Nephron (organoid): ENCODE measurements around the gene LDB2.

Source experiments
- H3K27ac Mint-ChIP-seq, 3 experiments: 2 replicates each; pipeline ENCODE4 v1.8.0; 2020; ENCODE audit warnings: mixed read lengths in 3 of 3, mild to moderate bottlenecking in 2 of 3, moderate library complexity in 1 of 3
- H3K27me3 Mint-ChIP-seq: 2 replicates; pipeline ENCODE4 v1.8.0; 2021; ENCODE audit warnings: low read depth, mild to moderate bottlenecking, moderate library complexity, mixed read lengths
- H3K36me3 Mint-ChIP-seq: 2 replicates; pipeline ENCODE4 v1.8.0; 2020; ENCODE audit warnings: low read depth, mixed read lengths
- H3K4me1 Mint-ChIP-seq: 2 replicates; pipeline ENCODE4 v1.8.0; 2020; ENCODE audit warnings: mixed read lengths
- H3K4me3 Mint-ChIP-seq, 3 experiments: 2 replicates each; pipeline ENCODE4 v1.8.0; 2020; ENCODE audit warnings: mild to moderate bottlenecking in 3 of 3, mixed read lengths in 3 of 3, moderate library complexity in 2 of 3
- H3K9me3 Mint-ChIP-seq: 2 replicates; pipeline ENCODE4 v1.8.0; 2020; ENCODE audit warnings: mixed read lengths
- CTCF ChIP-seq, 3 experiments: fragments of 200-600 bp; sonication (generic); IDR thresholded peaks; one replicate each; pipeline ENCODE4 v1.5.0; 2021; ENCODE audit warnings: antibody characterized with exemption in 3 of 3; ENCODE audit not compliant: unreplicated experiment in 3 of 3

Gene LDB2

DNA sequence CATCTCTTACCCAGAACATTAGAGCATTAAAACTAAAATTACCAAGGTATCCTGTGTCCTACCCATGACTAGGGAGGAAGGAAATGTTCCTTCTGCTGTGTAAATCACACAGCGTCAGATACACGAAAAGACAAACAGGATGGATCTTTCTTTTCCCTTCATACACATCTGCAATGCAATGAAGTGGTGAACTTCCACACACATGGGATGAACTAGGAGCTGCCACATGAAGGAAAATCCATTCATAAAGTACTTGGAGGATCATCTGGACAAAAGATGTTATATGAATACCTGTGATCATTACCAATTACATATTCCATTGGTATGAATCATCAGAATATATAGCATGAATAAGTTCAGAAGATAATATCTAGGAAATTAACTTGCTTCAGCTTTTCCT is 46.2 kb downstream of the LDB2 start:
- Mint-ChIP-seq H3K36me3 (peaks cover 46% of the 10 kb centered on the region), H3K27ac (no peak overlapping the region), H3K4me1 (no peaks in the 10 kb centered on the region), H3K4me3 (no peak overlapping the region), H3K9me3 (peaks cover 7% of the 10 kb centered on the region), H3K27me3 (peaks cover 2% of the 10 kb centered on the region)
- TF ChIP-seq CTCF (IDR thresholded peaks at IDR 0.05; ENCODE audit: unreplicated experiment in 3 of 3), result no peak

DNA sequence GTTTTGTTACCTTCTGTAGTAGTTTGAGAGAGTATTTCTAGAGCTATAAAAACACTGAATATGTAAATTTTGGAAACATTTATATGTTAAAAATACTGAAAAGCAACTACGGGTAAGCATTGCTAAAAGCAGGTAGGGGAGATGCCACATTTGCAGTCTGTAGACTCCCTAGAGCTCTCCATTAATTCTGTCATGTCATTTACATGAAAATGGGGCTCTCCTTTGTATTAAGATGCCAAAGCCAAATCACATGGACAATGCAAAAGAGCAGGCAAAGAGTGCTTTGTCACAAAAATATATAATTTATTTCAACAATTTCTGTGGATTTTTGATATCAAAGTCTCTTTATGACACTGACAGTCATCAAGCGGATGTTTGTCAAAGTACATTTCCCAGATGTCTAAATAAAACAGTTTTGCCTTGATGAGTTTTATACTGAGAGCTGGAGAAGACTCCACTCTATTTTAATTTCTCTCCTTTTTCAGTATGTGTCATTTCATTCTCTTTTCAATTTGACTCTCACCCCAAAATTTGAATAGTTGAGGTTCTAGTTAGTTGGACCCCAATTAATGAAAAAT is 51.8 kb downstream of the LDB2 start:
- Mint-ChIP-seq H3K36me3 (peaks cover 32% of the 10 kb centered on the region), H3K4me3 (no peak overlapping the region), H3K27me3 (no peaks in the 10 kb centered on the region), H3K27ac (peak overlapping the region; percentile 79 to 91 (median 87)), H3K4me1 (peaks cover 37% of the 10 kb centered on the region), H3K9me3 (peaks cover 7% of the 10 kb centered on the region)
- no peak for TF ChIP-seq CTCF (IDR thresholded peaks at IDR 0.05; ENCODE audit: unreplicated experiment in 3 of 3)

DNA sequence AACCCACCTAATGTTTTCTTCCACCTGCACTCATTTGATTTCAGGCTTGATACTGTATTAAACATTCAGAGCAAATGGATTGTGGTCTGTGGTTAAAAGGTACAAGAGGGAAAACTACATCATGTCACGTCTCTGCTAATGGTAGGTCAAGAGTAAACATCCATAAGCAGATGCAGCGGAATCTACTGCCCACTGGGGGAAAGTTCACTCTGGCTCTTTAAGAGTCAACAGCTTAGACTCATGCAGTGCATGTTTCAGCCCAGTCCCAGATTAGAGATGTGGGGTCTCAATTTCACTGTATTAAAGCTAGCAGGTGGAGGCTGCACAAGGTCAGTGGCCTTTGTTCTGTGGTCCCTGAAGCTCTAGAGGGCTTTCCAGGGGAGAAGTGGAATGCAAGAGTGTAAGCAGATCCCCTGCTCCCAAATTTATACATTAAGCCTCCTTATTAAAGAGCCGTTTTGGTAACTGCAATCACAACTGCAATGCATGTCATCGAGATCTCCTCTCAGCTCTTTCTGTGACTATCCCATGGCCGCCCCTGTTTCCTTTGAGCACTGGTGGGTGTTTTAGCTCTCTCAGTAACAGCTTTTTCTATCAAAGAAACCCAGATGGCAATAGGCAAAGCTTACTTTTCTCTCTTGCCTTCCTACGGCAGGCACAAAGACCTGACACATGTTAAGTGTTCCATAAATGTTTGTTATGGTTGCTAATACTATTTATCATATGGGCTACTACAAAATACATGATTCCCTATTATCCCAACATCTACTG is 53.4 kb downstream of the LDB2 start:
- Mint-ChIP-seq H3K4me3 (peak overlapping the region in 1 of 3 experiments; percentile 8), H3K36me3 (peaks cover 30% of the 10 kb centered on the region), H3K27me3 (no peaks in the 10 kb centered on the region), H3K27ac (peak overlapping the region; percentile 76 to 91 (median 79)), H3K4me1 (peaks cover 39% of the 10 kb centered on the region), H3K9me3 (no peaks in the 10 kb centered on the region)
- no peak for TF ChIP-seq CTCF (IDR thresholded peaks at IDR 0.05; ENCODE audit: unreplicated experiment in 3 of 3)

DNA sequence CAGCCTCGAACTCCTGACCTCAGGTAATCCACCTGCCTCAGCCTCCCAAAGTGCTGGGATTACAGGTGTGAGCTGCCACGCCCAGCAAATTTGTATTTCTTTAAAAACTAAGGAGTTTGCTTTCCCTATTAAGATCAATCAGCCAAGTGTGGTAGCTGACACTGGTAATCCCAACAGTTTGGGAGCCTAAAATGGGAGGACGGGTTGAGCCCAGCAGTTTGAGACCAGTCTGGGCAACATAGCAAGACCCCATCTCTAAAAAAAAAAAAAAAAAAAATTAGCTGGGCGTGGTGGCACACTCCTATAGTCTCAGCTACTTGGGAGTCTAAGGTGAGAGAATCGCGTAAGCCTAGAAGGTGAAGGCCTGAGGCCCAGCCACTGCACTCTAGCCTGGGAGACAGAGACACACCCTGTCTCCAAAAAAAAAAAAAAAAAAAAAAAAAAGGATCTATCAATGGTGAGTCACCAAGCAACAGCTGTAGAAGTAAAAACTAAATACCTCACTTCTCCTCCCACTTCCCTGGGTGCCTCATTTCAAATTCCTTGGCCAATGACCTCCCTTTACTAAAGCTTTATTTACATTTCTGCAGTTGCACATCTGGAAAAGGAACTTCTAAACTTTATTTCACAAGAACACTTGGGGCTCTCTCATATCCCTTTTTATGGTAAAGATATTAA is 54.5 kb downstream of the LDB2 start:
- peaks cover 27% of the 10 kb centered on the region for H3K36me3 Mint-ChIP-seq
- no peak for TF ChIP-seq CTCF (IDR thresholded peaks at IDR 0.05; ENCODE audit: unreplicated experiment in 3 of 3)
- peak overlapping the region; percentile 76 to 91 (median 79) for H3K27ac Mint-ChIP-seq
- H3K9me3 Mint-ChIP-seq, result no peaks in the 10 kb centered on the region
- no peak overlapping the region for H3K4me3 Mint-ChIP-seq
- peaks cover 42% of the 10 kb centered on the region for H3K4me1 Mint-ChIP-seq
- no peaks in the 10 kb centered on the region for H3K27me3 Mint-ChIP-seq

DNA sequence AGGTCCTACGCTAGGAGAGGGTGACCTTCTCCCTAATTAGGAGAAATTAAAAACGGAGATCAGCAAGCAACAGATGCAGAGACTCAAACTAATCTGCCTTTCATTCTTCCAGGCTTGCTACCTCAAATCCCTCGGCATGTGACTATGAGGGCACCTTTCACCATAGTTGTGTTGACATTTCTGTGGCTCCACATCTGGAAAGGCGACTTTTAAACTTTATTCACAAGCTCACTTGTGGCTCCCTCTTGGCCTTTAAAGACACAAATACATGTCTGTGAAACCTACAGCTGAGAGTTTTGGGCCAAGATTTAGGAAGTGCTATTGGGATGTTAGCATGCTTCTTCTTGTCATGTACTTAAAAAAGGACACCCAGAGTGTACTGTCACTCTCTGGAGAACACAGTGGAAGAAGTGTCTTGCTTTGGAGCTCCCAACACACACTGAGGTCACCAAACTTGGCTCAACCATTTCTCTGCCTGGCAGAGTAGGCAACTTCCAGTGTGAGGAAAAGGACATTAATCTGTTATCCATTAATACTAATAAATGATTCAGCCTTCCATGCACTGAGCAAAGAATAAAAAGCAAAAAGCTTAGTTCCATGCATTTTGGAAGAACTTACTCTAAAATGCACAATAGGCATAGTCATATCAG is 60.1 kb downstream of the LDB2 start:
- peaks cover 24% of the 10 kb centered on the region for H3K4me1 Mint-ChIP-seq
- H3K4me3 Mint-ChIP-seq, result no peak overlapping the region
- no peaks in the 10 kb centered on the region for H3K9me3 Mint-ChIP-seq
- H3K36me3 Mint-ChIP-seq, result peaks cover 50% of the 10 kb centered on the region
- peak overlapping the region; percentile 44 to 94 (median 82) for H3K27ac Mint-ChIP-seq
- H3K27me3 Mint-ChIP-seq, result peaks cover 11% of the 10 kb centered on the region
- no peak for TF ChIP-seq CTCF (IDR thresholded peaks at IDR 0.05; ENCODE audit: unreplicated experiment in 3 of 3)
